ENCODE measurements around the gene SMIM15.

- TF ChIP-seq CTCF (IDR thresholded peaks at IDR 0.05) (no peak), EP300 (IDR thresholded peaks at IDR 0.05) (no peak)
Observed at GRCh38 chr5:61198606-61199005, 36.3 kb upstream of the SMIM15 start.

Data from ovary (tissue), 3 donors.